ENCODE results near the gene ILF2.
A peak's percentile ranks its signal among the peaks of the same experiment; 100 is the strongest.
"Not testable (repeated sequence)": the region's sequence is repeated elsewhere in the genome, so short reads cannot be mapped to it uniquely, and the experiment has no call there.

Gene ILF2

DNA sequence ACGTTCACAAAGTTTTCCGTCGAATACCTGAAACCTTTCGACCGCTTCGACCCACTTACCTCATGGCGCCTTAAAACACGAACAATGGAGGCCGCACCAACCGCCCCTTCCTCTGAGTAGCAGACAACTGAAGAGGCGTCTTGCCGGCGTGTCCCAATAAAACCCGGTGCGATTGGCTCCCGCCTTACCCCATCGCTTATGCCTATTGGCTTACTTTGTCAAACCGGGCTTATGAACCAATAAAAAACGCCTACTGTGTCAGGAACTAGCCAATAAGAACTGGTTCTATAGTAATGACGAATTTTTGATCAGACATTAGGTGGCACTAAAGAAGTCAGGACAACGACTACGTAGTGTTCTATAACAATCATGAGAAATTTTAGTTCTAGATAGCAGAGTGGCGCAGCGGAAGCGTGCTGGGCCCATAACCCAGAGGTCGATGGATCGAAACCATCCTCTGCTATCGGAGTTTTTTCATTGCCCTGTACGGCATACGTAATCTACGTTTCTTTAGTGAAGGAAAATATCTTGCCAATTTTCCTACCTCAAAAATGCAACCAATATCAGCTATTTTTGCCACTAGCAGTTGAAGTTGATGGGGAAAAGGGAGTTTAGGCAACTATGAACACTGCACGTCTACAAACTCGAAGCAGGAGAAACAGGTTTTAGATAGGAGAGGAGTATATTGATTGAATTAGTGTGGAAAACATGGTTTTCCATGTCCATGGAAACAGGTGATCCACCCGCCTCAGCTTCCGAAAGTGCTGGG, at the start of gene ILF2:
ILF2 (minus strand) TSS at position 135 of the 769 bp plus-strand sequence; CDS start at position 64, 71 bp downstream.
- TF ChIP-seq, protein P1, sequence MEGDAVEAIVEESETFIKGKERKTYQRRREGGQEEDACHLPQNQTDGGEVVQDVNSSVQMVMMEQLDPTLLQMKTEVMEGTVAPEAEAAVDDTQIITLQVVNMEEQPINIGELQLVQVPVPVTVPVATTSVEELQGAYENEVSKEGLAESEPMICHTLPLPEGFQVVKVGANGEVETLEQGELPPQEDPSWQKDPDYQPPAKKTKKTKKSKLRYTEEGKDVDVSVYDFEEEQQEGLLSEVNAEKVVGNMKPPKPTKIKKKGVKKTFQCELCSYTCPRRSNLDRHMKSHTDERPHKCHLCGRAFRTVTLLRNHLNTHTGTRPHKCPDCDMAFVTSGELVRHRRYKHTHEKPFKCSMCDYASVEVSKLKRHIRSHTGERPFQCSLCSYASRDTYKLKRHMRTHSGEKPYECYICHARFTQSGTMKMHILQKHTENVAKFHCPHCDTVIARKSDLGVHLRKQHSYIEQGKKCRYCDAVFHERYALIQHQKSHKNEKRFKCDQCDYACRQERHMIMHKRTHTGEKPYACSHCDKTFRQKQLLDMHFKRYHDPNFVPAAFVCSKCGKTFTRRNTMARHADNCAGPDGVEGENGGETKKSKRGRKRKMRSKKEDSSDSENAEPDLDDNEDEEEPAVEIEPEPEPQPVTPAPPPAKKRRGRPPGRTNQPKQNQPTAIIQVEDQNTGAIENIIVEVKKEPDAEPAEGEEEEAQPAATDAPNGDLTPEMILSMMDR (IDR thresholded peaks at IDR 0.05; ENCODE audit: low read depth, low read length), result peak; percentile 23
- peak; percentile 100 for DNase-seq (ENCODE audit: extremely low read depth, low read depth)

DNA sequence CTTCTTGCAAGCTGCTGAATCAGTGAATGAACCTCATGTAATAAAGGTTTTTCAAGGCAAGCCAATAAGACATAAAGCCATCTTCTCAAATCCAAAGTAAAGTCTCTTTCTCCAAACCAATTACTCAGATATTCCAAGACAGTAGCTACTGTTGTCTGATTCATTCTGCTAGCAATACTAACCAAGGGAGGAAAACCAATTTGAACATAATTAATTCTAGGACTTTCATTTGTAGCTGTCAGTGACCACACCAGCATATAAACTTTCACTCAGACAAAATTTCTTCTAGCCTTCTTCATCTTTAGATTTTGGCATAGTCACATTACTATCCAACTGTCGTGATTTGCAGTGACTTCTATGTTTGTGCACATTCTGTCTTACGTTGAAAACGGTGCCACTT, 46.5 kb upstream of the ILF2 start:
- TF ChIP-seq, protein P1 (IDR thresholded peaks at IDR 0.05; ENCODE audit: low read depth, low read length), result no peak
- no peak for DNase-seq (ENCODE audit: extremely low read depth, low read depth)

DNA sequence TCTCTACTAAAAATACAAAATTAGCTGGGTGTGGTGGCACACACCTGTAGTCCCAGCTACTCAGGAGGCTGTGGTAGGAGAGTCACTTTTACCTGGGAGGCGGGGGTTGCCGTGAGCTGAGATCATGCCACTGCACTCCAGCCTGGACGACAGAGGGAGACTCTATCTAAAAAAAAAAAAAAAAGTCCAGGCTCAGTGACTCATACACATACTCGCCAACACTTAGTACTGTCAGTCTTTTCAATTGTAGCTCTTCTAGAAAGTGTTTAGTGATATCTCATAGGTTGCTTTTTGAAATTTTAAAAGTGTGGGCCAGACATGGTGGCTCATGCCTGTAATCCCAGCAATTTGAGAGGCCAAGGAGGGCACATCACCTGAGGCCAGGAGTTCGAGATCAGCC, 45.4 kb upstream of the ILF2 start:
- not testable (repeated sequence) for DNase-seq (ENCODE audit: extremely low read depth, low read depth)

DNA sequence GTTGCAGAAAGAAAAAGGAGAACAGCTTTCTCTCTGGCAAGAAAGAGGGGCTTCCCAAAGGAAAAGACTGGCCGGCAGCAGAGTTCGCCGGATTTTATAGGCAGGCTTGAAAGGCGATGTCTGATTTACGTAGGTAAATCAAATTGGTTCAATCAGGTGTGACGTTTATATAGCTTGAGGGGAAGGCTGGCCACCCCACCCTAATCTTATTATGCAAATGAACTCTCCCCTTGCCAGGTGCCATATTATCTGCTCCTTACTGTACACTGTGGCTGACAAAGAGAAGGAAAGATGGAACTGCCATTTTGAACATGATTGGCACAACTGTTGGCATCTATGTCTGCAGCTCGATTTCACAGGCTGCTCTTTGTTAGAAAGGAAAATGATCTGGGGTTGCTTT, 40.2 kb upstream of the ILF2 start:
- no peak for DNase-seq (ENCODE audit: extremely low read depth, low read depth)

DNA sequence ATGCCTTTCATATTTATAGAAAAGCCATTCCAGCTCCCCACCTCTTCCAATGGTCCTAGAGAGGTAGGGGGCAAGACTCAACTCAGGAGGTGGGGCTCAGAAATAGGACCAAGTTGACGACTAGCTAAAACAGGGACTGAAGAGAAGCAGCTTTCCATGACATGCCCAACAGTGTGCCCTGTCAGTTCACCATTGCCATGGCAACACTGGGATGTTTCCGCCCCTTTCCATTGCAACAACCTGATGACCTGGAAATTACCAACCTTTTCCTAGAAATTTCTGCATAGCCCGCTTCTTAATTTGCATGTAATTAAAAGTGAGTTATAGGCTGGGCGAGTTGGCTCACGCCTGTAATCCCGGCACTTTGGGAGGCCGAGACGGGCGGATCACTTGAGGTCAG, 34.7 kb upstream of the ILF2 start:
- DNase-seq (ENCODE audit: extremely low read depth, low read depth), result no peak
- TF ChIP-seq, protein P1 (IDR thresholded peaks at IDR 0.05; ENCODE audit: low read depth, low read length), result no peak

More for the DNA sequence above, 40.2 kb upstream of the ILF2 start:
- TF ChIP-seq, protein P1 (IDR thresholded peaks at IDR 0.05; ENCODE audit: low read depth, low read length), result no peak

DNA sequence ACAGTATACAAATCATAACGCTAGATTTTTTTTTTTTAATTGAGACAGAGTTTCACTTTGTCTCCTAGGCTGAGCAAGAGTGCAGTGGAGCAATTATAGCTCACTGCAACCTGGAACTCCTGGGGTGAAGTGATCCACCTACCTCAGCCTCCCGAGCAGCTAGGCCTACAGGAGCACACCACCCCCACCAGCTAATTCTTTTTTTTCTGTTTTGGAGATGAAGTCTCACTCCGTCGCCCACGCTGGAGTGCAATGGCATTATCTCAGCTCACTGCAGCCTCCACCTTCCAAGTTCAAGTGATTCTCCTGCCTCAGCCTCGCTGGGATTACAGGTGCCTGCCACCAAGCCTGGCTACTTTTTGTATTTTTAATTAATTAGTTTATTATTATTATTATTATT, 29.0 kb upstream of the ILF2 start:
- TF ChIP-seq, protein P1 (IDR thresholded peaks at IDR 0.05; ENCODE audit: low read depth, low read length), result no peak
- no peak for DNase-seq (ENCODE audit: extremely low read depth, low read depth)

DNA sequence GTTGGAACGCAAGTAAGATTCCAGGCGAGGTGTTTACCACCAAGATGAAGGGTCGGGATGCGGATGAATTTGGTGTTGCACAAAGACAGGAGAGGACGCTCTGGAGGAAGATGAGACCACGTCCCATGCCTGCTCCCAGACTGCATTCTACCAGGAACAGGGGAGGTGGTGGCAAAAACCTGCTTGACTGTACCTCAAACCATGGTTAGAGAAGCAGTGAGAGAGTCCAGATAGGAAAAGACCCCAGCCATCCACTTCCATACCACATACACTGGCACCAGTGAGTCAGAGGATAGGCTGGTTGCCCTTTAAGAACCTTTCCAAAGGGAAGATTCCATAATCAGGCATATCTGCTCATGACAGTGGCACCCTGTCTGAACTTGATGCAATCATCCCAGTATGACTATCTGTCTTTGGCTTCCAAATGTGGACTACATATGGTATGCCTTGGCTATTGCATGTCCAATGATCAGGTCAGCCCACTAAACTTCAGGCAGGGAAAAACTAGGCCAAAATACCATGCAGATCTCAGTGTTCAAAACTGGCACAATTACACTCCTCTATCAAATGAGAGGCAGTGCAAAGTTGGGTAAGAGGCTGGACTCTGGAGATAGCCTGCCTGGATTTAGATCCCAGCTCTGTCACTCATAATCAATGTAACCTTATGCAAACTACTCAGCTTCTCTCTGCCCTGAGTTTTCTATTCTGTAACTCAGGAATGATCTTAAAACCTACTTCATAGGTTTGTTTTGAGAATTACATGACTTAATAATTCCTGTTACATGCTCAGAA, 28.3 kb upstream of the ILF2 start:
- peak; percentile 10 for DNase-seq (ENCODE audit: extremely low read depth, low read depth)

More for the DNA sequence above, 28.3 kb upstream of the ILF2 start:
- TF ChIP-seq, protein P1 (IDR thresholded peaks at IDR 0.05; ENCODE audit: low read depth, low read length), result no peak
